ENCODE measurements around the gene NOC4L. TPM values are rescaled to one million over a fixed set of nuclear protein-coding genes. Genes with fewer than 3 reads are reported as not detected.
"Not testable (repeated sequence)": the region's sequence is repeated elsewhere in the genome, so short reads cannot be mapped to it uniquely, and the experiment has no call there.

NOC4L gene
- total RNA-seq, 1 donor from 2014 or later, result 11.1 TPM

DNA sequence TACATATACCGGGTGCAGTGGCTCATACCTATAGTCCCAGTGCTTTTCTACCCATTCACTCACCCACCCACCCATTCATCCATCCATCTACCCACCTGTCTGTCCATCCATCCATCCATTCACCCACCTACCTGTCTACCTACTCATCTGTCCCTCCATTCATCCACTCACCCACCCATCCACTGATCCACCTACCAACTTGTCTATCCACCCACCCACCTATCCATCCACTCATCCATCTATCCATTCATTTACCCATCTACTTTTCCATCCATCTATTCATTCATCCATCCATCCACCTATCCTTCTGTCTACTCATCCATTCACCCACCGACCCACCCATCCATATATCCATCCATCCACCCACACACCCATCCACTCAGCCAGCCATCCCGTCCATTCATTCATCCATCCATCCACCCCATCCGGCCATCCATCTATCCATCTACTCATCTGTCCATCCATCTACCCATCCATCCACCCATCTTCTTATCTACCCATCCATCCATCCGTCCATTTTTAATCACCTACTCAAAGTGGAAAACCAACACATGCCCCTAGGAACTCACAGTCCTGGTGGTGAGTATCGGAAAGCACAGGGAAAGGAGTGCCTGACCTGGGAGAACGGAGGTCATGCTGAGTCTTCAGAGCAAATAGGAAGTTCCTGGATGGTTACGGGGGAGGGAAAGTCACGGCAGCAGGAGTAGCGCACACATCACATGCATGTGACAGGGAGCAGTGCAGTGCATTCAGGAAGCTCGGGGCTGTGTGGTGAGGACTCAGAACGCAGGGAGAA is 20.1 kb upstream of the NOC4L start:
- DNase-seq (ENCODE audit: low read depth), result no peak

DNA sequence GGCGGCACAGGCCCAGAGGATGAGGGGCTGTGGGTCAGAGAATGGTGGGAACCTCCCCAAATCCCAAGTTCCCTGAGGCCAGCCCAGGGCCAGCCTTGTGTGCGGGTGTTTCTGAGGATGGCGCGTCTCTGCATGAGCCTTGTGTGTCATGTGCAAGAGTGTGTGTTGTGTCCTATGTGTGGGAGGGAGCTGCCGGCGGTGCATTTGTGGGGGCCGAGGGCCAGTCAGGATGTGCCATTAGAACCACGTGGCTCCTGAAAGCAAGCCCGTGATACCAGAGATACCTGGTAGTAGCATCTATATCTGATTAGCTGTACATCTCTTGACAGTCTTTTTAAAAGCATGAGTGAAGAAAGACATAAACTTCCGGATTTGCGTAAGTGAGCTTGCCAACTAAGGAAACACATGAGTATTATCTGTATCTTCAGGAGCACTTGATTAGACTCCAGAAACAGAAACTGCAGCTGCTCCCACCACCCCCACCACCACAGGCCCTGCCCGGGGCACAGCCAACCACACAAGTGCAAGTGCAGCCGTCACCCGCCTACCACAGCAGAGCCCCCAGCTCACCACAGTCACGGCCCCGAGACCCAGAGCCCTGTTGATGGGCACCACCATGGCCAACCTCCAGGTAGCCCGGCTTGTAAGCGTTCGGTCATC is 19.4 kb upstream of the NOC4L start:
- peak; percentile 73 for DNase-seq (ENCODE audit: low read depth)

DNA sequence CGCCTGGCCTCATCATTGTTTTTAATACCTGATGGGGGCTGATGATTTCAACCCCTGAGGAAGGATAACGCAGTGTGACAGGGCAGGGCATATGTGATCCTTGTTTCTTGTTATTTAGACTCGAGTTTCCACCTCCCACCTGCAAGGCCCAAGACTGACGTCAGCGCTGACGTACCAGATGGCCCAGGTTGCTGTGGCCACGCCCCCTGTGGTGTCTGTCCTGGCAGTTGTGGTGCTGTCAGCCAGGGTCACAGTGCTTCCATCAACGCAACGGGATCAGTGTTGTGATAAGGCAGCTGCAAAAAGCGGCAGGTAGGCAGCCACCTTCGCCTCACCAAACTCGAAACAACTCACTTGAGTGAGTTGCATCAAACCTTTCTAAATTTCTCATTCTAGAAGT is 18.5 kb upstream of the NOC4L start:
- no peak for DNase-seq (ENCODE audit: low read depth)

DNA sequence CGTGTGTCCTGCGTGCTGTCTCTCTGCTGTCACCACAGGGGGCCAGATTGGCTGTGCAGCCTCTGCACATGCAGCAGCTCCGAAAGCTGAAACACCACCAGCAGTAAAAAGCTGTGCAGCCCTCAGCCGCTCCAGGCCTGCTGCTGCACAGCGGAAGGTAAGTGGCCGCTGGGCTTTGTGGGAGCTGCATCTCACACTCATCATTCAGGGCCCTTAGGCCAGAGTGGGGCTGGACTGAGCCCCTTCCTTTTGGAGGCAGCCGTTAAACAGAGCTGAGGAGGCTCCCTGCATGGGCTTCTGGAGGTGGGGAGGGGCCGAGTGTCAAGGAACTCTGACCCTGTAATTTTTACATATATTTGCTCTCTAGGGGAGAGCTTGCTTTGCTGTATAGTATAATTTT is 17.2 kb upstream of the NOC4L start:
- no peak for DNase-seq (ENCODE audit: low read depth)

DNA sequence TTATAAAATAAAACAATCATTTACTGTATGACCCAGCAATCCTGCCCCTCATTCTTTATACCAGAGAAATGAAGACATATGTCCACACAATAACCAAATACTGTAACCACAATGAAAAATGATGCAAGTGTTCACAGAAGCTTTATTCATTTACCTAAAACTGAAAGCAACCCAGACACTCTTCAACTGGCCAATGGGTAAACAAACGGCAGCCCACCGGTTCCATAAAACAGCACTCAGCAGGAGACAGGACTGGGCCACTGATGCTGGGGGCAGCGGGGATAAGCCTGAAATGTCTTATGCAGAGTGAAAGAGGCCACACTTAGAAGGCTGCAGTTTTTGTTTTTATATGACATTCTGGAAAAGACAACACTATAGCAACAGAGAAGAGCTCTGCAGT is 15.2 kb upstream of the NOC4L start:
- no peak for DNase-seq (ENCODE audit: low read depth)

DNA sequence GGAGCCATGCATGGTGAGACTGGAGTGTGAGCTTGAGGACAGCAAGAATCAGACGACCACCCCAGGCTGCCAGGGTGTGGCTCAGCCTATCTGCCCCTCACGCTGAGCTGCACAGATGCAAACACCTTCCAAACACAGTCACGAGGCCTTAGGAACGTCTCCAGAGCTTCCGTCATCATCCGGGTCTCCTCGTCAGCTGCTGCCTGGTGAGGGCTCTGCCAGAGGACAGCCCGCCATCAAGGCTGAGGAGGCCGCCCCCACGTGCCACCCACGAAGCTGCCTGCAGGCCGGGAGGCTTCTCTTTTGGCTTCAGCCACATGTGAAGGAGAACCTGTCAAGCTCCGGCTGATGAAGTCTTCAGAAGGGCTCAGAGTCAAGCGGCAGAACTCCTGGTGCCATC is 13.6 kb upstream of the NOC4L start:
- DNase-seq (ENCODE audit: low read depth), result no peak

DNA sequence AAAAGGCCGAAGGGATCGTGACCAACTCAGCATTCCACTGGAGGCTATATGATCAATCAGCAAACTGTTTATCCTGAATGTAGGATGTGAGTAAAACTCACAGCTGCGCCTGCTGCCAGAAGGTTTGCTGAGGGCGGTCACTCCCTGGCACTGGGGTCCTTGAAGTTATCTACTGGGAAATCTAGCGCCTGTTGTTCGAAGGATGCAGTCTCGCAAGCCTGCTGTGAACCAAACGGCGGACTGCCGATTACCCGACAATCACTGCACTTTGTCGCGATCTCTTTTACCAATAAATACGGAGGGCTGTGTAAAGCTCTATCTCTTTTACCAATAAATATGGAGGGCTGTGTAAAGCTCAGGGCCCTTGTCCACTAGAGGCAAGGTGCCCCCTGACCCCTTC is 13.0 kb upstream of the NOC4L start:
- no peak for DNase-seq (ENCODE audit: low read depth)

DNA sequence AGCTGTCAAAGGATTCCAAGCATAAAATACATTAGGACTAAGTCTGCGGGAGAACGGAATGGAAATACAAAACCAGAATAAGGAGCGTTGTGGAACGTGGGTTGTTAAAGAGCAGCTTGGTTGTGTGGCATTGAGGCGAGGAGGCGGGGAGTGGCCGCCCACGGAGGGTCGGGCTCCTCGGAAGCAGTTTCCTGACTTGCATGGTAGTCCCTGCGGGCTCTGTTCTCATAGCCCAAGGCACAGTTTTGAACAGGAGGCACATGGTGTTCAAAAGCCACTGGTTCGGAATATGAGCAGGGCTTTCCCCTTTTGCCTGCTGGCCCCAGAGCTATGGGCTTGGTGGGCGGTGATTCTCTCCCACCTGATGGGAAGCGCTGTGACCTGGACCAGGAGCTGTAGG is 12.3 kb upstream of the NOC4L start:
- DNase-seq (ENCODE audit: low read depth), result no peak

DNA sequence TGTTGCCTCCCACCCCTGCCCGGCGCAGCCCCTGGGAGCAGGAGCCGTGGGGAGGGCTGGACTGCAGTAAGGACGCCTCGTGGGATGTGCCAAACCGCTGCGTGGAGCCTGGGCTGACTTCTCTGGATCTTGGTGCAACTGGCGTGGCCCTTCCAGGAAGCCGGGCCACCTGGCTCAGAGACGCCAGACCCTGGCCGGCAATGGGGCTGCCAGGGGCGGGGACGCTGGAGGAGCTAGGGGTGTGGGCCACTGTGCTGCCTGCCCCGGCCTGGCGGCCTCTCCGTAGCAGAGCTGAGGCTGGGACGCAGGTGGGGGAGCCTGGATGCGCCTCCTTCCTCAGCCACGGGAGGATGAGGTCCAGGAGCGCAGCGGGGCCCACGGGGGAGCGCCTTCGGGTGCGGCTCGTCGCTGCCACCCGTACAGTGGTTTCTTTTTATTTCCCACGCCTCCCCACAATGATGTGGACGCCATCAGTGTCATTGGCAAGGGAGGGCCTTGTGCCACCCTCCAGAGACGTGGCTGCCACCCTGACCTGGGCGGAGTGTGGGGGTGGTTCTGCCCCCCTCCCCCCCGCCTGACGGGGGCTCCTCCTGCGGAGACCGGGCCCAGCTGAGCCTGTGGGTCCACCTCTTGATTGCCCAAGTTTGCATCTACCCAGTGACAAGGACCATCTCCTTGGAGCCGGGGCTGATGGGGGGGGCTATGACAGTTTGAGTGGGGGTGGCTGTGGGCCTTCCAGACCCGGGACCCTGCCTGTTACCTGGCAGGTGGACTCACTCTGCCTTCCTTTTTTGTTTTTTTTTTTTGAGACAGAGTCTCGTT is 11.4 kb upstream of the NOC4L start:
- no peak for DNase-seq (ENCODE audit: low read depth)

DNA sequence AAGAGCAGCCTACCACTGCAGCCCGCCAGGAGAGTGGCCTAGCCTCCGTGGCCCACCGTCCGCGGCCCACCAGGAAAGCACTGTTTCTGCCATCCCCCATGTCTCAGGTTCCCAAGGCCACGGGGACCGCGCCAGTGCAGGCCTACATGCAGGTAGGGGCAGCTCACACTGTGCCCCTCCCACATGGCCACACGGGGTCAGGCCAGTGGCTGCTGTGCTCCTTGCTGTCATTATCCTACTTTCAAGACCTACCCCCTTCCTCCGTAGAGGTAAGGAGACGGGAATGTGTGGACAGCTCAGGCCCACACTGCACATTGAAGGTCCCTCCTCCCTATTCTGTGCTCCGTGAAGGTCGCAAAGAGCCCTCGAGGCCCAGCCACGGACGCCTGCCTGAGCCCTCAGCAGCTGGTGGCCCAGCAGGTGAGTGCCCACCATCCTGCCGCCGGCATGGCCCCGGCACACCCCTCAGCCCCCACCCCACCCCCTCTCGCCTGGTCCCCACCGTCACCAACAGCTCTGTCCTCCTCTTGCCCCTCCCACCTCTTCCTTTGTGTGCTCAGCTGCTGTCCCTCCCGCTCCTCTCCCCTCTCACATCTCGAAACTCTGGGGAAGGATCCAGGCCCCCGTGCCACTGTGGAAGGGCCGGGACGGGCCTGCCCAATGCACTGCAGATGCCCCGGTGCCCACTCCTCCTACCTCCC is 10.2 kb upstream of the NOC4L start:
- DNase-seq (ENCODE audit: low read depth), result no peak

DNA sequence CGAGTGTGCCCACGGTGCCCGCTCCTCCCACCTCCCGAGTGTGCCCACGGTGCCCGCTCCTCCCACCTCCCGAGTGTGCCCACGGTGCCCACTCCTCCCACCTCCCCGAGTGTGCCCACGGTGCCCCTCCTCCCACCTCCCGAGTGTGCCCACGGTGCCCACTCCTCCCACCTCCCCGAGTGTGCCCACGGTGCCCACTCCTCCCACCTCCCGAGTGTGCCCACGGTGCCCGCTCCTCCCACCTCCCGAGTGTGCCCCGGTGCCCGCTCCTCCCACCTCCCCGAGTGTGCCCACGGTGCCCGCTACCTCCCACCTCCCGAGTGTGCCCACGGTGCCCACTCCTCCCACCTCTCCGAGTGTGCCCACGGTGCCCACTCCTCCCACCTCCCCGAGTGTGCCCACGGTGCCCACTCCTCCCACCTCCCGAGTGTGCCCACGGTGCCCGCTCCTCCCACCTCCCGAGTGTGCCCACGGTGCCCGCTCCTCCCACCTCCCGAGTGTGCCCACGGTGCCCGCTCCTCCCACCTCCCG is 9.5 kb upstream of the NOC4L start:
- DNase-seq (ENCODE audit: low read depth), result not testable (repeated sequence)

DNA sequence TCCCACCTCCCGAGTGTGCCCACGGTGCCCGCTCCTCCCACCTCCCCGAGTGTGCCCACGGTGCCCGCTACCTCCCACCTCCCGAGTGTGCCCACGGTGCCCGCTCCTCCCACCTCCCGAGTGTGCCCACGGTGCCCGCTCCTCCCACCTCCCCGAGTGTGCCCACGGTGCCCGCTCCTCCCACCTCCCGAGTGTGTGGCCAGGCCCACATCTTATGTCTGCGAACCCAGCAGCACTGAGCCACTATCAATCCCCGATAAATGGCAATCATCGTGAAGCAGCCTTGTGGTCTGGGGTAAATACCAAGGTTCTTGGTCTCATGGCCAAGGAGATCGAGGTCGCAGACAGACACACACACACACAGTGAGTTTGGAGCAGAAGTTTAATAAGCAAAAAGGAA is 8.0 kb upstream of the NOC4L start:
- not testable (repeated sequence) for DNase-seq (ENCODE audit: low read depth)

DNA sequence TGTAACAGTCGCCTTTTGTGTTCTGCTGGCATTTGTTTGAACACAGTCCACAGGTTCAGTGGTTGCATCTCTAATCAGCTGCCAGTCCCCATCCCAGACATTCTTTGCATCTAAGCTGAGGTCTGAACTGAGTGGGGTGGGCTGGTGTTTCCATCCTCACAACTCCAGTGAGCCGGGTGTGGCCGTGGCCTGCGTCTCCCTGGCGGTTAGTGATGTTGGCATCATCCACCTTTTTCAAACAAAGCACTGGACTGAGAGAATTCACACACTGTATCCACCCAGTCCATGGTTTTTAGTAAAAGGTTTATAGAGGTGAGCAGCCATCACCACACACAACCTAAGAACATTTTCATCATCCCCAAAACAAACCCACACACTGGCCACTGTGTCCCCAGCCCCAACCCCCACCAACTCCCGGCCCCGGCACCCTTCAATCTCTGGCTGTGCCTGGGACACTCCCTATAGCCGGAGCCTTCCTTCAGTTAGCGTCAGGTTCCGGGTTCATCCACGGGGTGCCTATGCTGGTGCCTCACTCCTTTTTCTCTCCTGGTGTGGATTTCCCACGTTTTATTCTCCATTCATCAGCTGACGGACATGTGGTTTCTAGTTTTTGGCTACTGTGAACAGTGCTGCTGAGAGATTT is 6.7 kb upstream of the NOC4L start:
- DNase-seq (ENCODE audit: low read depth), result no peak

DNA sequence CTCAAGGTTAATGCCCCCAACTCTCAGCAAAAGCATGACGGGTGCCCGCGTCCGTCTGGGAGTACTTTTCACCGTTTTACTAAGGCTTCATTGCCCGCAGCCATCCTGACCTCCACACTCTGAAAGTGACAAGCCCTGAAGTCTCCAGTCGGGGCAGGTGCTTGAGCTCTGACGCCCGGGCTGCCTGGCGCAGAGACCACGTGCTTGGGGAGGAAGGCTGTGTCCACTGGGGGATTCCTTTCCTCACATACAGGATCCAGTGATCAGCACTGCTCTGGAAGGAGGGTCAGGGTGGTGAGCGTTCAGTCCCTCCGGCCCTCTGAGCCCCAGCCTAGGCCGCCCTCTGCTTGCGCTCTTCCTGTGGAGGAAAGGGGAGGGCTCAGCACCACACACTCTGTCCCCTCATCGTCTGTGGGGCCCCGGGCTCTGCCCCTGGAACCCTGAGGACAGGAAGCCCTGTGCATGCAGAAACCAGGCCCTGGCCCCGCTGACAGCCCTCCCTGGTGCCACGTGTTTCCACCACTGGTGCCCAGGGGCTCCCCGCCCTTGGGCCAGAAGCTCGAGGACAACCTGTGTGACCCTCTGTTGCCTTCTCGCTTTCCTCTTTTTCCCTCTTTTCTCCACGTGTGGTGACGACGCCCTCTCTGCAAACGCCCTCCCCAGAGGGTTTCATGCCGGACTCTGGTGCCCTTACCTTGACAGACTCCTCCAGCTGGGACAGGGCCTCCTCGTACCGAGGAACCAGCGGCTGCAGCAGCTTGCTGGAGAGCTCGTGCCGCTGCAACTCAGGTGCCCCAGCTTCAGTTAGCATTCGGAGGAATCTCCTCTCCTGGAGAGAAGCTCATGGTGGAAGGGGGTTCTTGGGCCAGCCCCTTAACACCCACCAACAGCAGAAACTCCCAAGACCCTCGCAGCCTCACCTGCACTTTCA is 5.1 kb upstream of the NOC4L start:
- DNase-seq (ENCODE audit: low read depth), result no peak

DNA sequence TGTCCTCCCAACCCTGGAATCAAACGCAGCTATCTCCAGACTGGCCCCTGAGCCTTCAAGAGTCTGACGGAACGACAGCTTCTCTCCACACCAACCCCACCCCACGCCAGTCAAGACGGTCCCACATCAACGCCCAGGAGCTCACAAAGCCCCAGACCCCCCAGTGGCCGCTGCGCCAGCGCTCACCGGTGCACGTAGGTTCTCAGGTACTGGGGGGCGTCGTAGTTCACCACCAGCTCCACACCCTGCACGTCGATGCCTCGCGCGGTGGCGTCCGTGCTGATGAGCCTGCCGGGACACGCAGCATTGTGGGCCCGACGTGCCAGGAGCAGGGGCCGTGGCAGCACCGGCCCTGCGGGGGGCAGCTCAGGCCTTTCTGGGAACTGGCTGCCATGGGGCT is 4.3 kb upstream of the NOC4L start:
- no peak for DNase-seq (ENCODE audit: low read depth)

DNA sequence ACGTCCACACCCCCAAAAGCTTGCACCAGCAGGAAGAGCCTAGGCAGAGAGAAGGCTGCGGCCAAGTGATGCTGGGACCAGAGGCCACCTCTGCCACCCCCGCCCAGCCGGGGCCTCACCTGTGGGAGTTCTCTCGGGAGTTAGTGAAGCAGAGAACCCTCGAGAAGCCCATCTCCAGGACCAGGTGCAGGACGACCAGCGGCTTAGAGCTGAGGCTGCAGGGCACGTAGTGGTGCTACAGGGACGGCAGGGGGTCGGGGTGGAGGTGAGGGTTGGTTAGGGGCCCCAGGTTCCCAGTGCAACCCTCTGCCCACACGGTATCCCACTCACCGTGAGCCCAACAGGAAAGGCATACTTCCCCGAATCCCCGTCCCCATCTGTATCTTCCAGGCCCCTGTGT is 3.8 kb upstream of the NOC4L start:
- DNase-seq (ENCODE audit: low read depth), result no peak

DNA sequence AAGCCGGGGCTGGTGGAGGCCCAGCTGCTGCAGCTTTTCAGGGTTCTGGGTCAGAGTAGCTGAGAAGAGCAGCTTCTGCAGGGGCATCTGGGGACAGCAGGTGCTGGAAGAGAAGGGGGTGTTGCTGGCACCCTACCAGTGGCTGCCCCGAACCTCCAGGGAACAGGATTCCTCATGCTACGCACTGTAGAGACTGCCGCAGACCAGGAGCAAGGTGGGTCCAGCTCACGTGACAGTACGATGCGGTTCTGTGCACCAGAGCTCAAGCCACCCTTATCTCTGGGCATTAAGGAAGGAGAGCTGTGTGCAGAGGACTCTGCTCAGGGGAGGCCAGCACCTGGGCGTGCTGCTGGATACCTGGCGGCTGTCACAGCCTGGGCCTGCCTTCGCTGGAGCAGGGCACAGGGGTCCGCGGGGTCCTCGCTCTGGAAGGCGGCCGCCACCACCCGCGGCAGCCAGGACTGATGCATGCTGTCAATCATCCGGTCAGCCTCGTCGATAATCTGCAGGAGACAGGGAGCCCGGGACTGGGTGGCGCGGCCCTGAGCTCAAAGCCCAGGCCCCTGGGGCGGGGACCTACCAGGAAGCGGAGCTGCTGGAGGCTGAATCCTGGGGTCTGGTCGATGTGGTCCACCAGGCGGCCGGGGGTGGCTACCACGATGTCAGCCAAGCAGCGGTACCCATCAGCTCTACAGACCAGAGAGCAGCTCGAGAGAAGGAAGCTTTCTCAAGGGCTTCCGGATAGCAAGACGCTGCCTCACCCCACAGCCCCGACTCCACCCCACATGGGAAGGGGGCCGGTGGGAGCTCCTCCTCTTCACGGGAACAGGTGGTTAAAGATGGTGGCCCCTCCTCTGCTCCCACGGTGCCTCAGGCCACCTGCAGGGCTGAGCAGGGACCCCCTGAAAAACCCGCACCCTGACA is 3.1 kb upstream of the NOC4L start:
- no peak for DNase-seq (ENCODE audit: low read depth)

DNA sequence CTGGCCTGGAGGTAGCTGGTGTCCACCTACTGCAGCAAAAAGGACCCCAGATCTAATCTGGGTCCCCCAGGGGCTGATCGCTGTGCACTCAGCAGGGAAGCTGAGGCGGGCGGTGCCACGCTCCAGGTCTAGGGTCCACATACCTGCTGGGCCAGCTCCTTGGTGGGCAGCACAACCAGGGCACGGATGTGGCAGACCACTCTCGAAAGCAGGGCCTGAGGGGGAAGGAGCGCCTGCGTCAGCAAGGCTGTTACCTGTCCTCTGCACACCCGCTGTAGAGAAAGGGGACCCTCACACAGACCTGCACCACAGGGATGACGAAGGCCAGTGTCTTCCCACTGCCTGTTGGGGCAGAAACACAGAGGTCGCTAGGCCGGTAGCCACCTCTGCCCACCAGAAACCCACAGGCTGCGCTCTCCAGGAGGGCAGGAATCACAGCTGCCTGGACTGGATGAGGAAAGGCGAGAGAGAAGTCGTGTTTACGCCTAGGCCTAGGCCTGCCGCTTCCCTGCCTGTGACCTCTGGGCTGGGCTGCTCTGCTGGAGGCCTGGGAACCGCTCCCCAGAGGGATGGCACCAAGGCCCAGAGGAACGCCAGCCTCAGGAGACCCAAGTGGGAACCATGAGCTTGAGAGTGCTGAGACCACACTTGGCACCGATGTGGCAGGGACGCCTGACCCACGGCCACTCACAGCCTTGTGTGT is 2.1 kb upstream of the NOC4L start:
- DNase-seq (ENCODE audit: low read depth), result no peak
